ENCODE results near the gene NFATC4.

The NFATC4 gene

GRCh38 chr14:24367514-24368211, at the start of gene NFATC4:
Gene NFATC4 (plus strand): TSS chr14:24368184. CDS start chr14:24368341, 157 bp downstream.
- DNase-seq, result no peak

DNA sequence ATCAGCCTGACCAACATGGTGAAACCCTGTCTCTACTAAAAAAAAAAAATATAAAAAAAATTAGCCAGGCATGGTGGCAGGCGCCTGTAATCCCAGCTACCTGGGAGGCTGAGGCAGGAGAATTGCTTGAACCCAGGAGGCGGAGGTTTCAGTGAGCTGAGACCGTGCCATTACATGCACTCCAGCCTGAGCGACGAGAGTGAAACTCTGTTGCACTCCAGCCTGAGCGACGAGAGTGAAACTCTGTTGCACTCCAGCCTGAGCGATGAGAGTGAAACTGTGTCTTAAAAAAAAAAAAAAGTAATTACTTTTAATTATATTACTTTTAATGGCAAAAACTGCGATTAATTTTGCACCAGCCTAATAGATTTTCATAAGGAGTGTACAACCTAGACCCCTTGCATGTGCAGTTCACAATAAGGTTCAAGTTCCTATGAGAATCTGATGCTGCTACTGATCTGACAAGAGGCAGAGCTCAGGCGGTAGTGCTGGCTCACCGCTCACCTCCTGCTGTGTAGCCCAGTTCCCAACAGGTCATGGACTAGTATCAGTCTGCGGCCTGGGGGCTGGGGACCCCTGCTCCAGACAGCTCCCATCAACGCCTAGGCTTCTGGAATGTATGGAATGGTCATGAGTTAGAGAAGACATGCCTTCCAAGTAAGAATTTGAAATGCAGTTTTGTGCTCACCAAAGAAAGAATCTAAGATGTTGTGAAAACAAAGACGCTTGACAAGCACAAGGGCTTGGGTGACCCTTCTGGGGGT, 46.6 kb upstream of the NFATC4 start:
- no peak for DNase-seq

GRCh38 chr14:24322672-24323071, 45.3 kb upstream of the NFATC4 start:
- no peak for DNase-seq

- no peak for DNase-seq
These were observed 44.6 kb upstream of the NFATC4 start for GRCh38 chr14:24323341-24323740.

DNA sequence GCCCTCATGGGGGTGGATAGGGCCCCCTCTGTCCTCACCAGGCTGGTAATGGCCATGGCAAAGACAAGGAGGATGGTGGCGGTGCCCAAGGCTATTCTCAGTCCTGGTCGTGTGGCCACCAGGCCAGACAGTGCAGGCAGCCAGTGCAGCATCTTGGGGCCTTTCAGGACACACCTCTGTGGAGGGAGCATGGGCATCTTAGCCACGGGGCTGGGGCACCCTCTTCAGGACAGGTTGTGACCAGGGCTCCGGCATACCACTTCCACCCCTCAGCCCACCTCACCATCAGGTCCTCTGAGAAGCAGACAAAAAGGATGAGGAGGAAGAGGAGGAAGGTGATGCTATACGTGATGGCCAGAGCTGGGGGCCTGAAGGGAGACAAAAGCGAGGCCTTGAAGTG, 44.0 kb upstream of the NFATC4 start:
- no peak for DNase-seq

- no peak for DNase-seq
These were observed 42.9 kb upstream of the NFATC4 start for GRCh38 chr14:24325041-24325530.

GRCh38 chr14:24325963-24326362, 42.0 kb upstream of the NFATC4 start:
- DNase-seq, result no peak

DNA sequence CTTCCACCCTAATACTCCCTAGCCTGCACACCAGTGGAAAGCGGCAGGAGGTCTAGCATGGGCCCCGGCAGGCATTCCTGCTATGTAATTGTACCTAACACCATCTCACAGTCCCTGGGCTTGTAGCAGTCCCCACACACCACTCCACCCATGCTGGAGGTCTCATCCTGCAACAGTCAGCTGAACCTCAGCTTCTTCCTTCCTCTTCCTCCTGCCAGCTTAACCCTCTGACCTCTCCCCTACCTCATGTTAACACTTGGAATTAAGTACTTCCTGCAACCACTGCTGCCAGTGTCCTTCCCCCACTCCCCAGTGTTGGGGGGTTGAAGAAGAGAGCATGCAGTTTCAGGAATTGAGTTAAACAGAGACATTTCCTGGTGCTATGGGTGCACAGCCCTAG, 40.7 kb upstream of the NFATC4 start:
- no peak for DNase-seq

DNA sequence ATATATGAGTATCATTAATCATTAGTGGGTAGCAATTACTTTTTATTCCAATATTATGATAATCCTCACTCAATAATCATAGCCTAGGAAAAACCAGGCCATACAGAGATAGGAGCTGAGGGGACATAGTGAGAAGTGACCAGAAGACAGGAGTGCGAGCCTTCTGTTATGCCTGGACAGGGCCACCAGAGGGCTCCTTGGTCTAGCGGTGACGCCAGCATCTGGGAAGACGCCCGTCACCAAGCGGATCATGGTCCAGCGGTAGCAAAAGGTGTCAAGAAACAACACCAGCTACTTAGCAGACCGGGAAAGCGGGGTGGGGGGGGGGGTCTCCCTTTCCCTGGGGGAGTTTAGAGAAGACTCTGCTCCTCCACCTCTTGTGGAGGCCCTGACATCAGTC, 40.1 kb upstream of the NFATC4 start:
- peak in 1 of 2 donors; percentile 46 for DNase-seq

GRCh38 chr14:24329073-24329663, 38.8 kb upstream of the NFATC4 start:
- DNase-seq, result no peak

DNA sequence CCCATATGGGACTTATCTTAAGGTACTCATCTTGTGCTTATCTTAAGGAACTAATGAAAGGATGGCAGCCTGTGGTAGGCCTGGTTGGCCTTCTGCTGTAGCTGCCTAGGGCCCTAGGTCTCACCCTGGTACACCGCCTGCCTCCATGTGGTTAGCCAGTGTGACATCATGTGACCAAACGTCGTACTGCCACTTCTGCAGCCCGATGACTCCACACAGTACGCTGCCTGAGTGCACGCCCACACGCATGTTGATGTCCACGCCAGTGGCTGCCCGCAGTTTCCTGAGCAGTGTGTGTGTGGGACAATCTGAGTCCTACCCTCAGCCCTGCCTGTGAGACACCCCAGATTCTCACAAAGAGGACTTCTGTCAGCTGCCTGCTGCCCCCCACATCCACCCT, 38.2 kb upstream of the NFATC4 start:
- DNase-seq, result peak; percentile 78 to 84

GRCh38 chr14:24330973-24331674, 36.9 kb upstream of the NFATC4 start:
- no peak for DNase-seq

DNA sequence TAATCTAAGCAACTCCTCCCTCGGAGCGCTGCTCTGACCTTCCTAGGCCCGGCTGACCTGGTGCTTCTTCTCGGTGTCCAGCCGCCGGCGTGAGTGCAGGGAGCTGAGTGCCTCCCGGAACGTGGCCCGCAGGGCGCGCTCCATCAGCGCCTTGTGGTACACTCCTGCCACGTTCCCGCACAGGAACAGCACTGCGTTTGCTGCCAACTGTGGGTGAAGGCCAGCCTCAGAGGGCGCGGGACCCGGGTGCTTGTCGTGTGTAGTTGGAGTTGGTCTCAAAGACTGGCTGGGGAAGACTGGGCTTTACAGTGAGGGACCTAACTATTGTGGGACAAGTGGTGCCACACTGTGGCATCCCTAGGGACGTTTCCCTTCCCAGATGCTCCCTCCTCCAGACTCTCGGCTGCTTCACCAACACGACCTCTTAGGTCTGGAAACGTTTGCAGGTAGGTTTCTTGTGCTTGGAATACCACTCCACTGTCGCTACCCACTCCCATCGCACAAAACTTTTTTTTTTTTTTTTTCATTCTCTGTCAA, 36.2 kb upstream of the NFATC4 start:
- DNase-seq, result no peak

DNA sequence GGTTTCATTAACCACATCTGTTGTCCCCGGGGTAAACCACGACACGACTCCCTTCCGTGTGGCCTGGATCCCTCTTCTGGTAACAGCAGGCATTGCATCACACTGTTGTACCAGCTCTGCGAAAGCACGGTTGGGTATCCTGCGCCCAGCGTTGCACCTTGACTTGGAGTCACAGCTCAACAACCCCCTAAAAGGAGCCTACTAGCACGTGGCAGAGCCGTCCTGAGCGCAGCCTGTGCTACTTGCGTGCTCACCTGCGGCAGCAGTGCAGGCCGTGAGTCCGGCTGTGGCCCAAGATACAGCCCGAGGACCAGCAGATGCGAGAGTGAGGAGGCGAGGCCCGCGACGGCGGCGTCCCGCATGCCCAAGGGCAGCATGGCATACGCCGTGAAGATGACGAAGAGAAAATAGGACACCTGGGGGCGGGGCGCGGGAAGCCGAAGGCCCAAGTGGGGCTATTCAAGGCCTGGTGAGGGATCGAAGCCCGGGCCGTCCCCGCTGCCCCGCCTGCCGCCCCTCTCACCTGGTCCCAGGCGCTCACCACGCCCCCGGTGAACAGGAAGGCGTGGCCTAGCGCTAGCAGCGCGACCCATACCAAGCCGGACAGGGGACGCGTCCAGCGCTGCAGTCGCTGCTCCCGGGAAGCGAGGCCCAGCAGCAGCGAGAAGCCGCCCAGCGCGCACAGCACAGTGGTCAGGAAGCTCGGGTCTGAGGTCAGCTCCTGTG, 35.6 kb upstream of the NFATC4 start:
- peak; percentile 92 to 94 for DNase-seq

GRCh38 chr14:24334431-24335291, 33.3 kb upstream of the NFATC4 start, which contains the start of gene ADCY4:
Gene ADCY4 (minus strand): TSS chr14:24335071. CDS start chr14:24334652, 419 bp downstream.
- DNase-seq, result no peak

DNA sequence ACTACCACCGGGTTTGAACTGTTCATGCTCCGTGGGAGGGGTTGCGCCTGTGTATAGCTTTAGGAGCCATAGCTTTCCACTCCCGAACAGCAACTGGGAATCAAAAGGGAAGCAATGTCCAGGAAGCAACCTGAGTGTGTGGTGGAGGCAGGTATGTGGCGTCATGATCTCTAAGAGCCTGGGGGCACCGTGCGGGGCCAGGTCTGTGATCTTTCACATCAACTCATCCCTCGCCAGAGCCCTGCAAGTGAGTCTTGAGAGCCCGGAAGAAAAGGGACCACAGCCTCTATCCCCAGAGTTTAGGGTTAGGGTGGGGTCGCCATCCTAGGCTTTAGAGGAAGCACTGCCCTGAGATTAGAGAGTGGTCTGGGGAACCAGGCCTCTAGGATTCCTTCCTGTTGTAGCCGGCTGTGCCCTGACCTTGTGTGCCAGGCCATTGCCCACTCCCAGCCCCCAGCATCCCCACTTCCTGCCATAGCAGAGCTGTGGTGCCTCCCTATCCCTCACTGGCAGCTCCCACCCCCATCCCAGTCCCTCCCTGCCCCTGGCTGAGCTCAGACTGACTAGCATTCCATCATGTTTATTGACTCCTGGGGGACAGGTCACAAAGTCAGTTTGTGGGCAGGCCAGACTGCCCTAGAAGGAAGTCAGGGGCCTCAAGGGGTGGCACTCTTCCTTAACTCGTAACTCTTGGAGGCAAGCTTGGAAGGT, 32.4 kb upstream of the NFATC4 start:
- no peak for DNase-seq

- DNase-seq, result no peak
These were observed 30.7 kb upstream of the NFATC4 start for GRCh38 chr14:24337144-24337823.

DNA sequence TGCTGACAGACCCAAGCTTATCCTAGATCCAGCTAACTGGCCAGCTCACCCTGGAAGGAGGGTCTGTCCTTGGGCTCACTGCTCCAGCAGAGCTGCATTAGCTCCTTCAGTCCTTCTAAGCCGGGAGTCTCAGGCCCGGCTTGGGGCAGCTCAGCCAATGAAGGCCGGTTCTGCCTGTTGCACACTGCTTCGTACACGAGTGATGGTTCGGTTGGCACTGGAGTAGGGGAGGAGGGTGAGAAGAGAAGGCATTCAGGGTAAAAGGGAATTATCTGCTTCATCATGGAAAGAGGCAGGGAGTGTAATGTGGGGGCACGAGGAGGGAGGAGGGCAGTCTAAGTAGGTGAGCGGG, 30.2 kb upstream of the NFATC4 start:
- DNase-seq, result no peak

DNA sequence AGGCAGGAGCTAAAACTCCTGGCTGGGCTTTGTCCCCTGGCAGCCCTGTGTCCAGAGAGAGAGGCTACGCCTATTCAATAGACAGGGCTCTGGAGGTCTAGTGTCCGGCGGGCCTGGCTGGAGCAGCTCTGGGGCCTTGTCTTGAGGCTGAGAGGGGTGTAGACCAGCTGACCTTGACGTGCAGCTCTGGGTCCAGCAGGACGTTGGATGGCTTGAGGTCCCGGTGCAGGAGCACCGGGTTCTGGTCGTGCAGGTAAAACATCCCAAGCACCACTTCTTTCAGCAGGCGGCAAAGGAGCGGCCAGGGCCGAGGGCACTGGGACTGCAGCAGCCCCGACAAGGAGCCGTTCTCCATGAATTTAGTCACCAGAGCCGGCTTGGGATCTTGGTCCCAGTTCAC, 29.1 kb upstream of the NFATC4 start:
- DNase-seq, result no peak
